Gastrocnemius medialis (tissue), 4 donors: Measurements from ENCODE around the gene BAZ2B. TPM values are rescaled to one million over a fixed set of nuclear protein-coding genes. Genes with fewer than 3 reads are reported as not detected.

Experiments
- ATAC-seq, 2 donors: fragments of 150-250 bp; one replicate each; pipeline ENCODE4 v1.9.1; 2016
- DNase-seq, 2 donors: peaks; one replicate each; pipeline ENCODE4 v3.0.0-alpha.2; 2019
- H3K27ac ChIP-seq, 4 donors: fragments of 200-600 bp; sonication (generic); 1 replicate in 1 of 4; 2 replicates in 3 of 4; pipeline ENCODE4 v1.5.1; 2016 to 2018; ENCODE audit warnings: mild to moderate bottlenecking in 2 of 4, moderate library complexity in 1 of 4
- H3K27me3 ChIP-seq, 3 donors: fragments of 200-600 bp; sonication (generic) in 2 of 3; 1 replicate in 1 of 3; 2 replicates in 2 of 3; pipeline versions ENCODE4 v1.5.1 to v1.6.0; 2016 to 2019; ENCODE audit warnings: mild to moderate bottlenecking in 1 of 3, moderate library complexity in 1 of 3
- H3K36me3 ChIP-seq, 2 donors: fragments of 200-600 bp; sonication (generic) in 1 of 2; one replicate each; pipeline ENCODE4 v1.5.1; 2017 to 2018
- H3K4me1 ChIP-seq, 2 donors: fragments of 200-600 bp; sonication (generic) in 1 of 2; one replicate each; pipeline ENCODE4 v1.5.1; 2016 to 2017; ENCODE audit warnings: mild to moderate bottlenecking in 2 of 2
- H3K4me3 ChIP-seq, 4 donors: fragments of 200-600 bp; sonication (generic) in 3 of 4; 1 replicate in 1 of 4; 2 replicates in 3 of 4; pipeline ENCODE4 v1.5.1; 2016 to 2019; ENCODE audit warnings: mild to moderate bottlenecking in 2 of 4
- H3K9me3 ChIP-seq, 3 donors: fragments of 200-600 bp; sonication (generic) in 2 of 3; 1 replicate in 1 of 3; 2 replicates in 2 of 3; pipeline ENCODE4 v1.5.1; 2016 to 2019
- POLR2A ChIP-seq, 2 donors: fragments of 450-650 bp; IDR thresholded peaks; one replicate each; pipeline ENCODE4 v1.6.1; 2017; ENCODE audit warnings: antibody characterized with exemption in 2 of 2, mild to moderate bottlenecking in 2 of 2, moderate library complexity in 2 of 2
- in situ Hi-C, 4 donors: fragments of 200-750 bp; cut with MboI; loops; one replicate each; pipeline versions ENCODE4 v1.15.0 to v1.8.0; 2017; ENCODE audit warnings: low sequenced_read_pairs in 4 of 4
- intact Hi-C: fragments of 100-400 bp; cut with DNase I; formaldehyde crosslinking; loops from one replicate; pipeline ENCODE4 v1.15.1; 2023; ENCODE audit warnings: low total_unique reads
- total RNA-seq, 4 donors: library from RNA; depleted of rRNA; stranded (reverse); fragments of >200 nt; gene quantifications; one replicate each; pipeline versions ENCODE4 v1.1.0 to v1.2.3, GENCODE V29; 2016
- TF ChIP-seq, protein P1 (sequence below), 5 experiments: fragments of 450-650 bp in 3 of 5; fragments of 200-600 bp in 2 of 5; sonication (generic) in 2 of 5; IDR thresholded peaks in 4 of 5; conservative IDR thresholded peaks in 1 of 5; 1 replicate in 4 of 5; 2 replicates in 1 of 5; pipeline ENCODE4 v1.5.1; 2016 to 2019; ENCODE audit warnings: antibody characterized with exemption in 5 of 5, mild to moderate bottlenecking in 3 of 5, moderate library complexity in 3 of 5

BAZ2B gene
- total RNA-seq, 4 donors from 2014 or later = 27.6 to 57.2 (median 52.3) TPM

DNA sequence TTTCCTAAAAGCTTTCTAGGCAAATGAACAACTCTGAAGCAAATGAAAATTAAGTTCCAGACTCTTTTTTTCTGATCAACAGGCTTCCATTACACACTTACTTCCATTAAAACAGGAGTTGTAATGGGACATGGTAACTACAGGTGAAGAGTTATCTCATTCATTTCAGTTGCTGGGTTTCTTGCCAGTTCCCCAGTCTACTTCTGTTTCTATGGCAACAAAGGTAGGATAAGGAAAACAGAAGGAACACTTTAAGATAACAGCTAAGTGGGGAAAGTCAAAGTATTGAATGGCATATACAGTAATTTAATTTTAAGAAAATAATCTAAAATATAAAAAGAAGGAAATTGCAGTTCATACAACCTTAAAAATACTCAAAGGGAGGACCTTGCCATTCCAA lies 25.1 kb downstream of the BAZ2B start:
- TF ChIP-seq POLR2A (IDR thresholded peaks at IDR 0.05) = no peak
- TF ChIP-seq, protein P1, sequence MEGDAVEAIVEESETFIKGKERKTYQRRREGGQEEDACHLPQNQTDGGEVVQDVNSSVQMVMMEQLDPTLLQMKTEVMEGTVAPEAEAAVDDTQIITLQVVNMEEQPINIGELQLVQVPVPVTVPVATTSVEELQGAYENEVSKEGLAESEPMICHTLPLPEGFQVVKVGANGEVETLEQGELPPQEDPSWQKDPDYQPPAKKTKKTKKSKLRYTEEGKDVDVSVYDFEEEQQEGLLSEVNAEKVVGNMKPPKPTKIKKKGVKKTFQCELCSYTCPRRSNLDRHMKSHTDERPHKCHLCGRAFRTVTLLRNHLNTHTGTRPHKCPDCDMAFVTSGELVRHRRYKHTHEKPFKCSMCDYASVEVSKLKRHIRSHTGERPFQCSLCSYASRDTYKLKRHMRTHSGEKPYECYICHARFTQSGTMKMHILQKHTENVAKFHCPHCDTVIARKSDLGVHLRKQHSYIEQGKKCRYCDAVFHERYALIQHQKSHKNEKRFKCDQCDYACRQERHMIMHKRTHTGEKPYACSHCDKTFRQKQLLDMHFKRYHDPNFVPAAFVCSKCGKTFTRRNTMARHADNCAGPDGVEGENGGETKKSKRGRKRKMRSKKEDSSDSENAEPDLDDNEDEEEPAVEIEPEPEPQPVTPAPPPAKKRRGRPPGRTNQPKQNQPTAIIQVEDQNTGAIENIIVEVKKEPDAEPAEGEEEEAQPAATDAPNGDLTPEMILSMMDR (IDR thresholded peaks at IDR 0.05 in 4 of 5, conservative IDR thresholded peaks at IDR 0.05 in 1 of 5) = no peak
- H3K27me3 ChIP-seq = no peaks in the 10 kb centered on the region
- in situ Hi-C loops (no loop called here), intact Hi-C loops (no loop called here)
- no peak for ATAC-seq
- H3K9me3 ChIP-seq = no peaks in the 10 kb centered on the region
- no peak for DNase-seq
- H3K27ac ChIP-seq = no peak overlapping the region
- no peak overlapping the region for H3K4me3 ChIP-seq
- H3K36me3 ChIP-seq = peaks cover 0 to 5% of the 10 kb centered on the region in 2 donors
- peaks cover 0 to 3% of the 10 kb centered on the region in 2 donors for H3K4me1 ChIP-seq

DNA sequence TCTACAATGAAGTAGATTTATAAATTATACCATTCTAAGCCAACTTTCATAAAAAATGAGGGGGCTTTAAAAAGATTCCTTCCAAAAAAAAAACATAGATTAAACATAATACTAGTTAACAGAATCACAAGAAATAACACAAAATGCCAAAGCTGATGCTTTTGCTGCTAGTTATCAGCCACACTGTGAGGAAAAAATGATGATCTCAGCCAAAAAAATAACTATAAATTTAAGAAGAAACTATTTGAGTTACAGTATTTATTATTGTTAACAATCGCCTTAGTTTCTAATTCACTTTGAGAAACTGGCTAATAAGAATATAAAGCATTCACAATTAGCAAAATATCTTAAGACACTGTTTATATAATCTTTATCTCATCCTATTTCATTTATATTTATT lies 27.1 kb downstream of the BAZ2B start:
- no peaks in the 10 kb centered on the region for H3K27me3 ChIP-seq
- ATAC-seq (no peak), DNase-seq (no peak)
- H3K9me3 ChIP-seq = no peaks in the 10 kb centered on the region
- in situ Hi-C loops (no loop called here), intact Hi-C loops (no loop called here)
- no peak overlapping the region for H3K27ac ChIP-seq
- H3K4me1 ChIP-seq = peaks cover 0 to 3% of the 10 kb centered on the region in 2 donors
- no peak for TF ChIP-seq POLR2A (IDR thresholded peaks at IDR 0.05)
- TF ChIP-seq, protein P1 (IDR thresholded peaks at IDR 0.05 in 4 of 5, conservative IDR thresholded peaks at IDR 0.05 in 1 of 5) = no peak
- H3K36me3 ChIP-seq = peaks cover 0 to 5% of the 10 kb centered on the region in 2 donors
- H3K4me3 ChIP-seq = no peak overlapping the region

DNA sequence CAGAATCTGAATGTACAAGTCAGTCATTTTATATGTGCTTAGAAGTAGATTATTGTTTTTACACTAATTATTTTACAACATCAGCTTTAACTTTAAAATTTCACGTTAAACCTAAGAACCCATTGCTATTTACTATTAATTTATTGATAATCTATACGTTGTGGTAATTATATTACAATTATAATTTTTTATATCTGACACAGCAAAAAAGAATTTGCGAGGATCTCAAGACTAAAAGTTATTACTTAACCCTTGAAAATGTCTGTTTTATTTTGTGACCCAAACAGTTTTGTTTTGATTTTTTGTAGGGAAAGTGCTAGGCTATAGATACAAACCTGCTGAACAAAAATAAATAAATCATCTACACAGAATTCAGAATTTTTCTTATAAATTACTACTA lies 30.3 kb downstream of the BAZ2B start:
- no peak for ATAC-seq
- Histone ChIP-seq H3K4me1 (peaks cover 0 to 2% of the 10 kb centered on the region in 2 donors), H3K27me3 (no peaks in the 10 kb centered on the region), H3K9me3 (no peaks in the 10 kb centered on the region), H3K36me3 (peaks cover 0 to 5% of the 10 kb centered on the region in 2 donors), H3K4me3 (no peak overlapping the region), H3K27ac (no peak overlapping the region)
- in situ Hi-C loops = no loop called here
- intact Hi-C loops = no loop called here
- DNase-seq = no peak
- TF ChIP-seq, protein P1 (IDR thresholded peaks at IDR 0.05 in 4 of 5, conservative IDR thresholded peaks at IDR 0.05 in 1 of 5) = no peak
- no peak for TF ChIP-seq POLR2A (IDR thresholded peaks at IDR 0.05)

DNA sequence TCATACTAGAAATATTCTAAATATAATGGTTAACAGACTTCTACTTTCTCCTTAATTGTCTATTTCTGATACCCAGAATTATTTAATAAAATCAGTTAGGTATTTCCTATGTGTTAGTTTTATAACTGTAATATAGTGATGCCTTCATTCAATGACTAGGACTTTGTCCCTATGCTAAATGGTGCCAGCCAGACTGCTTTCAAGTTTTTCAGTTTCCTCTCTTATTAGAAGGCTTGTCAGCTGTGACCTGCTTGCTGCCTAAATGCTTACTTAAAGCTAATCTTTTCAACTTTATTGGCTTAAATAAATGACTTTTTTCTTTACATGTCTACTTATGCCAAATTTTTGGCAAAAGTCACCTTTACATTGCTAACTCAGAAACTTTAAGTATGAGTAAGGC lies 30.7 kb downstream of the BAZ2B start:
- Histone ChIP-seq H3K4me3 (no peak overlapping the region), H3K27ac (no peak overlapping the region), H3K36me3 (peaks cover 0 to 5% of the 10 kb centered on the region in 2 donors), H3K9me3 (no peaks in the 10 kb centered on the region), H3K27me3 (no peaks in the 10 kb centered on the region), H3K4me1 (no peaks in the 10 kb centered on the region)
- intact Hi-C loops = no loop called here
- DNase-seq (no peak), ATAC-seq (no peak)
- in situ Hi-C loops = no loop called here
- no peak for TF ChIP-seq POLR2A (IDR thresholded peaks at IDR 0.05)
- TF ChIP-seq, protein P1 (IDR thresholded peaks at IDR 0.05 in 4 of 5, conservative IDR thresholded peaks at IDR 0.05 in 1 of 5) = no peak

DNA sequence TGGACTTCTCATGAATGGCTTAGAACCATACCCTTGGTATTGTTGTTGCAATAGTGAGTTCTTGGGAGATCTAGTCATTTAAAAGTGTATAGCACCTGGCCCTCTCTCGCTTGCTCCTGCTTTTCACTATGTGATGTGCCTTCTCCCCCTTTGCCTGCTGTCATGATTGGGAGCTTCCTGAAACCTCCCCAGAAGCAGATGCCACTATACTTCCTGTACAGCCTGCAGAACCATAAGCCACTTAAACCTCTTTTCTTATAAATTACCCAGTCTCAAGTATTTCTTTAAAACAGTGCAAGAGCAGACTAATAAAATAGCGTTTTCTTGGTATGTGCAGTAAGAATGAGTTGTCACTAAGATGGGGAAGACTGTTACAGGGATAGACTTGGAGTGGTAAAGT lies 31.6 kb downstream of the BAZ2B start:
- no peaks in the 10 kb centered on the region for H3K27me3 ChIP-seq
- H3K36me3 ChIP-seq = peaks cover 0 to 5% of the 10 kb centered on the region in 2 donors
- H3K27ac ChIP-seq = no peak overlapping the region
- intact Hi-C loops = no loop called here
- no peak overlapping the region for H3K4me3 ChIP-seq
- H3K9me3 ChIP-seq = no peaks in the 10 kb centered on the region
- no peak for TF ChIP-seq POLR2A (IDR thresholded peaks at IDR 0.05)
- TF ChIP-seq, protein P1 (IDR thresholded peaks at IDR 0.05 in 4 of 5, conservative IDR thresholded peaks at IDR 0.05 in 1 of 5) = no peak
- no peaks in the 10 kb centered on the region for H3K4me1 ChIP-seq
- DNase-seq (no peak), ATAC-seq (no peak)
- in situ Hi-C loops = no loop called here
